ENCODE data around the gene PDE9A.

The PDE9A gene

DNA sequence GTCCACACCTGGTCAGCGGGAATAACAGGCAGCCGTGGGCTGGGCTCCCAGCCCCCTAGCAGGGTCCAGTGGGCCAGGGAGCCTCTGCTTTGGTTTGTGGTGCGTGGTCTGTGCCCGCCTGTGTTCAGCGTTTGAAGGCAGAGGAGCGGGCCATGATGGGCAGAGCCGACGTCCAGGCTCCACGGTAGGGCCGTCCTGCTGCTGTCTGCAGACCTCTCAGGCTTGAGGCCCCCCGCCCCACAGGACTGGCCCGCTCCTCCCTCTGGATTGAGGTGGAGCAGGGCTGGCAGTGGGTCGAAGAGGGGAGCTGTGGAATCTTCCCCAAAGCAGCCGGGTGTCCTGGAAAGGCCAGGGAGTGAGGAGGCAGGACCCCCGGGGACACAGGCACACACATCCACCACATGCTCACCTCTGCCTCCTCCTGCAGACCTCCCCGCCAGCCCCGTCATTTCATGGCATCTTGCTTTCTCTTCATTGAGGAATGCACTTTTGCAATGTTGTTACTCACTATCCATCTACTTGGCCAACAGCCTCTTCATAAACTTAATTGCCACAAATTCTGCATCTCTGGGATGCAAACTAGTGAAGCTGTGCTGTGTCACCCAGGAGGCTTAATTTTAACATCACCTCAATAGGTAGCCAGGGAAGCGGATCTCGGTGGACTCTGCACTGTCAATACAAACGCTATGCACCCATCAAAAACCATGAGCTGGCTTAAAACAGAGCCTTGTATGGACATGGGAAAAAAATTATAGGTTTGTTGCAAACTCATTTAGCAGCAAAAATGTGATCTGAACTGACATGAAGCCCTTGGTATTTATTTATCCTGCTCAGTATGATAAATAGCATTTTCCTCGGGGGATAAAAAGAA is 85.9 kb downstream of the PDE9A start:
- no peak for DNase-seq (ENCODE audit: low read depth)

DNA sequence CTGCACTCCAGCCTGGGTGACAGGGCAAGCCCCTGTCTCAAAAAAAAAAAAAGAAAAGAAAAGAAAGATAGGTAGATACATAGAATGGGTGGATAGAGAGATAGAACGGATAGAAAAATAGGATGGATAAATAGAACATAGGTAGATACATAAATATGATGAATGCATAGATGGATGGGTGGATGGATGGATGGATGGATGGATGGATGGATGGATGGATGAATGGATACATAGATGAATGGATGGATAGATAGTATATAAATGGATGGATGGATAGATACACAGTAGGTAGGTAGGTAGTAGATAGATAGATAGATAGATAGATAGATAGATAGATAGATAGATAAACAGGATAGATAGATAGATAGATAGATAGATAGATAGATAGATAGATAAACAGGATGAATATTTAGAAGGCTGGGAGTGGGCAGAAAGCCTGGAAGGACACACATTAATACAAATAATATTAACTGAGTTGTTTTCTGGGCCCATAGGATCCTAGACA is 87.0 kb downstream of the PDE9A start:
- no peak for DNase-seq (ENCODE audit: low read depth)

DNA sequence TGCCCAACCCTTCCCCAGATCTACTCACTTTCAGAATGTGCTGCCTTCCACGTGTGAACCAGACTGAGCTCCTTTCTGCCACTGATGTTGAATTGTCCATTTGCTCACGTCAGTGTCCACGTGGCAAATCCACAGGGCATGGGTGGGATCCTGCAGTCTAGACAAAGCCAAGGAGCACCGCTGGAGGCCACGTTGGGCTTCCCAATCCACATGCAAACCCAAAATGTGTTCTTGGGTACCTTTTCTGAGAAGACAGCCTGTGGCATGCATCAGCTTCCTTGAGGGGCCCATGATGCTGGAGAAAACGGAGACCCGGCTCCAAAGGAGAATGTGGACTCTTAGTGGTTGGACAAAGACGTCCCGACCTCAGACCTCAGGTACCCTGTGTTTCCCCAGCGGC is 87.6 kb downstream of the PDE9A start:
- no peak for DNase-seq (ENCODE audit: low read depth)

DNA sequence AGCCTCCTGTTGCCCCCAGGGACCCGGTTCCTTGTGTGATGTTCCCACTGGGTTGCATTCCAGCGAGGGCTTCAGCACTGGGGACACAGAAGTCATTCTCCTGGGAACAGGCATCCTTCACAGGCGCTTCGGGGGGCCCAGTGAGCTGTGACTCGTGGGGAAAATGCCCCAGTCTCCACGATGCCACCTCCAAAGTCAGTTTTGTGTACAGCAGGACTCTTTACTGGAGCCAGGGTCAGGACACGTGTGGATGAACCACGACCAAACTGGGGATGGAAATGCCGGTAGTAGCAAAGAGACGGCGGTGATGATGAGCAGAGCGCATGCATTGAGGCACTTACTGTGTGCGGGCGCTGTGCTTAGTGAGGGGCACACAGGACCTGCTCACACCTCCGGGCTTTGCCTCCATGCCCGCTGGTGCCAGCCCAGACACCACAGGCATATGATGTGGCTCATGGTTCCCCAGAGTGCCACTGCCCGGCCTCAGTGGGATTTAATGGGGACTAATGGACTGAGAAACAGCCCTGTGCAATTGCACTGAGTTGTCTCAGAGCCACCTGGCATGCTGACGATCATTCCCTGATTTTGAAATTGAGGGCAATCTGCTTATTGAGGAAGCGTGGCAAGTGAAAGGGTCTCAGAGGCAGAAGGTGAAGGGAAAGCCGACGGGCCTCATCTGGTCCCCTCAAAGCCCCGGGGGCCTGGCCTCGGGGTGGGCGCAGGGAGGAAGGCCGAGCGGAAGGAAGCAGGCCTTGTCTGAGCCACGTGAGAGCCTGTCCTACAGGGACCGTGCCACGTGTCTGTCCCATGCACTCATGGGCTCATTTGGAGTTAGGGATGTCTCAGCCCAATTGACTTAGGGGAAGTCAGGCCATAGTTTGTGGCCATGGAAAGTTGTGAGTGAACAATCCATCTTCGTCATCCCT is 91.4 kb downstream of the PDE9A start:
- no peak for DNase-seq (ENCODE audit: low read depth)

DNA sequence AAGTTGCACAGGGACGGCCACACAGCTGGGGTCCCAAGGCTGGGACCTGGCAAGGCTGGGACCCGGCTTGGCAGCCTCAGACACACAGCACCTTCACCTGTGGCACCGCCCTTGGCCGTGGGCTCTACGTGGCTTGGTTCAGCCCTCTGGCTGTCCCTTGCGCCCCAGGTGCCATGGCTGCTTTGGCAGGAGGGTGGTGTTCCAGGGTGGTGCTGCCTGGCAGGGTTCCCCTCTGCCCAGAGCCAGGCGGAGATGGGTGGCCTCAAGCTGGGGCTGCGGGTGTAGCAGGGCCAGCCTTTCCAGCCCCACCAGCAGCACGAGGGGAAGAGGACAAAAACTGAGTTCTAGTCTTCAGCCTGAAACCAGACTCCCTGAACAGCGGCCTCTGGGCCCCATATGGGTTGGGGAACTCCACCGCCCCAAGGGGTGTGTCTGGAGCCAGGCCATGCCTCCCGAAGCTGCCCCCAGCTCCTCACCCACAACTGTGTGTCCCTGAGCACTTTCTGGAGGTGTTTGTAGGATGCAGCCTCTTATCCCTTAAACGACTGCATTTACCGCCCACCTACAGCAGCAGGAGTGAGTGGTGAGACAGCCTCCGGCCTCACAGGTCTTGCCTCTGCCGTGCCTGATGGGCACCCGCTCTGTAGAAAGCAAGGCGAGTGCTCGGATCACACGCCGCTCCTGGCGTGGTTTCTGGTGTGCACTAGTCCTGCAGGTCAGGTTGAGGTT is 92.3 kb downstream of the PDE9A start:
- DNase-seq (ENCODE audit: low read depth): no peak

DNA sequence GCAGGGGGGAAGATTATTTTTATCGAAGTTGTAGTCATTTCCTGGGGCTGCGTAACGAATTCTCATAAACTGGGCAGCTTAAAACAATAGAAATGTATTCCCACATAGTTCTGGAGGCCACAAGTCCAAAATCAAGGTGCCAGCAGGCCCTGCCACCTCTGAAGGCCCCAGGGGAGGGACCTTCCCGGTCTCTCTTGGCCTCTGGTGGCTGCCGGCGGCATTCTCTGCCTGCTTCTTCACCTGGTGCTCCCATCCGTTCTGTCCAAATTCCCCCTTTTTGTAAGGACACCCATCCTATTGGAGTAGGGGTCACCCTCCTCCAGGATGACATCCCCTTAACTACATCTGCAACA is 92.8 kb downstream of the PDE9A start:
- no peak for DNase-seq (ENCODE audit: low read depth)

DNA sequence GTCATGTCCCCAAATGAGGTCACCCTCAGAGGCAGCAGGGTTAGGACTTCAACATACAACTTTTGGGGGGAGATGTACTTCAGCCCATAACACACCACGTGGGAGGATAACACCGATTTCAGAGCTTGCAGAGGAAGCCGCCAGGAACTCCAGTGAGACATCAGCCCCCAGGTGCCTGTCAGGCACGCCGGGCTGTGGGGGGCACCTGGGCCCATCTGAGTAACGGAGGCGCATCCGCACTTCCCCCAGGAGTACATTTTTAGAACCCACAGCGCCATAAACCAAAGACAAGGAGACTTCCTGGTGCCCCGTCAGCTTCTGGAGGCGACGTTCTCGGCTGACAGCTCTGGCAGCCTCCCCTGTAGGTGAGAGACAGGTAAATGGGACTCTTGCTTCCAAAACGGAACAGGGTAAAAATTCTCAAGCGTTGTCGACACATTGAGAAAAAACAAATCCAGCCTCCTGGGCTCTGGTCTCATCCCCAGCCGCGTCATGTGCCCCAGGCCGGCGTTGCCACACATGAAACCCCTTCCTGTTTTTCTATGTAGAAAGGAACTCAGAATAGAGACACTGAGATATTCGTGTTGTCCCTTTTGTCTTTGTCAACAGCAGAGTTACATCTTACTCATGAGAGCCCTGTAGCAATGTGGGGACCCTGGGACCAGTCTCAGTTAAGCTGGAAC is 93.3 kb downstream of the PDE9A start:
- DNase-seq (ENCODE audit: low read depth): no peak

DNA sequence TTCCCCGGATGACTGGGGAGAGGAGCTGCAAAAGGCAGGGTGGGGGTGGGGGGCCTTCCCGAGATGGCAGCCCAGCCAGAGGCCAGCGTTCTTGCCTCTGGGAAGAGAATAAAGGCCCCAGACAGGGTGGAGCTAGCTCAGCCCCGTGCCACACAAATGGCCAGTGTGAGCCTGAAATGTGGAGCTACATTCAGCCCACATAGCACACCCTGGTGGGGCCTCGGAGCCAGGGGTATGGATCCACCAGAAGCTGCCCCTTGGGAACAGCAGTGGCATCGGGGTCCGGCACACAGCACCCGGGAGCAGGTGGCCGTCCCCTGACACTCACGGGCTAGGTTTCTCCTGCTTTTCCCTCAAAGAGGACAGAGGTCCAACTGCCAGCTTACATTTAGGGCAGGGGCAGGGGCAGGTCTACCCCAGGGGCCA is 93.9 kb downstream of the PDE9A start:
- no peak for DNase-seq (ENCODE audit: low read depth)

DNA sequence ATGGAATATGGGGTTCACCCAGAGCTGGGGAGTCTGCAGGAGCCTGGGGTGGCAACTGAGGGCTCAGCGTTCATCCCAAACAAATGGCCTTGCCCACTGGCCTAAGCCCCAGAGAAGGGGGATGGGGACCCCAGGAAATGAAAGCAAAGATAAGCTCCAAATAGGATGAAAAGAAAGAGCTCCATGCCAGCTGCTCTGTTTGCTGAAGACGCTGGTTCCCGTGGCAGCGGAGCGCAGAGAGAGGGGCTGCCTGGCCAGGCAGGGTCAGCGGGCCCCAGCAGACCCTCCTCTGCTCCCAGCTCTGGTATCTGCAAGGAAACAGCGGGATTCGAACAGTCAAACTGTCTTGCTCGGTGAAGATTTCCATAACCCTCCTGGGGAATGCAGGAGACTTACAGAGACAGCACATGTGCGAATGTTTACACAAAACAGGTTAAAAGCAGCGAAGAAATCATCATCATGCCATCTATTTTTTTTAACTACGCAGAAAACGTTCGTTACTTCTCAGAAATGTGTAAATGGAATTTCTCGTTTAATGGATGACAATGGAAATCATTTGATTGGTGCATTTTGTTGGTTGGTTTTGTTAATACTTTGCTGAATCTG is 94.4 kb downstream of the PDE9A start:
- DNase-seq (ENCODE audit: low read depth): no peak

DNA sequence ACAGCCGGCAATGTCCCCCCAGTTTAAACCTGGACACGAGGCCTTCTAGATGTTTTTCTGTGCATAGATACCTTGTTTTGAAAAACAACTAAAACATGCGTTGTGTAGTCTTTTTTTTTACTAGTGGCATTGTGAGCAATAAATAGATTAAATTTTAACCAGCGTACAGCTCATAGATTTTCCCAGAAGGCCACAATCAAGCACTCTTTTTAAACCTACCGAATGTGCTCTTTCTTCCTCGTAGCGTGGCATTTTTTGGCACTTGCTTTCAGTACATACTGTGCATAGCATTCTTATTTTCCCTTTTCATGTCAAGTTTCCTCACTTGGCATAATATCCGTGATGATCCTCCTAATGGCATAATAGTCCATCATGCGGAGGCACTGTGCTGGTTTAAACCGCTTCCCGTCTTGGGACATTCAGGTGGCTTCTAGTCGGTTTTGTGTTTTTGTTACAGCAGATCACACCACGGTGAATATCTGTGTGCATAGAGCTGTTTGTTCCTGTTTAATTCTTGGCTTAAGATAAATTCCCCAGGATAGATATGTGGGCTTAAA is 95.3 kb downstream of the PDE9A start:
- no peak for DNase-seq (ENCODE audit: low read depth)

DNA sequence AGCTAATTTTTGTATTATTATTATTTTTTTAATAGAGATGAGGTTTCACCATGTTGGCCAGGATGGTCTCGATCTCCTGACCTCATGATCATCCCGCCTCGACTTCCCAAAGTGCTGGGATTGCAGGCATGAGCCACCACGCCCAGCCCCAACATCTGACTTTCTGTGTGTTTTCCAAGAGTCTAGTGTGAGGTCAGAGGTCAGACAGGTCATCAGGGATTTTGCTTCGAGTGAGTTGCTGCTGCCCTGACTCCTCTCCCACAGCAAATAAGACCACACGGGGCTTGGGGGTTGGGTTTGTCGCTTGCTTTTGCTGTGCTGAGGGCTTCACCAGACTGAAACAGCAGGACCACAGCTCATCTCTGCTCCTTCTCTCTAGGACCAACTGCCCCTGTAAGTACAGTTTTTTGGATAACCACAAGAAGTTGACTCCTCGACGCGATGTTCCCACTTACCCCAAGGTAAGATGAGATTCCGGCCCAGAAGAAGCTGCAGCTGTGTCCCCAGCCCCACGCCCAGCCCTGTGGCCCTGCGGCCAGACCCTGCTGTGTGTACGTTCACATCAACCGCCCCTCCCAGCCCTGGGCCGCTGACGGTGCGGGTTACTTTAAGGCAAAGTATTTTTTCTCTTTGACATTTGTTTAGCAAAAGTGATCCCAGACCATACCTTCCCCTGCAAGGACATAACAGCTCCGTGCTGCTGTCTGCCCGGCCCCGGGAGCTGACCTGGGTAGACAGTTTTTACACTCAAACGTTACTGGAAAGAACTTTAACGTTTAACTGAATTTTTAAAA is 97.5 kb downstream of the PDE9A start:
- DNase-seq (ENCODE audit: low read depth): no peak

DNA sequence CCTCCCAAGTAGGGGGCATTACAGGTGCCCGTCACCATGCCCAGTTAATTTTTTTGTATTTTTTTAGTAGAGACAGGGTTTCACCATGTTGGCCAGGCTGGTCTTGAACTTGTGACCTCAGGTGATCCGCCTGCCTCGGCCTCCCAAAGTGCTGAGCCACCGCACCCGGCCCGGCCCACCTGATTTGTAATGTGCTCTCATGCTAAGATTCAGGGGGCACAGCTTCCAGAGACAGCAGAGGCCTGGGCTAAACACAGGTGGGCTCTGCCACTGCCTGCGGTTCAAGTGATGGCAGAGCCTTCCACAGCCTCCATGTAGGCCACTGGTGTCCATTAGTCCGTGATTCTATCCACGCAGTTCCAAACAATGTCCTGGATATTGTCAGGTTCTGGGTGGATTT is 98.4 kb downstream of the PDE9A start:
- DNase-seq (ENCODE audit: low read depth): no peak

DNA sequence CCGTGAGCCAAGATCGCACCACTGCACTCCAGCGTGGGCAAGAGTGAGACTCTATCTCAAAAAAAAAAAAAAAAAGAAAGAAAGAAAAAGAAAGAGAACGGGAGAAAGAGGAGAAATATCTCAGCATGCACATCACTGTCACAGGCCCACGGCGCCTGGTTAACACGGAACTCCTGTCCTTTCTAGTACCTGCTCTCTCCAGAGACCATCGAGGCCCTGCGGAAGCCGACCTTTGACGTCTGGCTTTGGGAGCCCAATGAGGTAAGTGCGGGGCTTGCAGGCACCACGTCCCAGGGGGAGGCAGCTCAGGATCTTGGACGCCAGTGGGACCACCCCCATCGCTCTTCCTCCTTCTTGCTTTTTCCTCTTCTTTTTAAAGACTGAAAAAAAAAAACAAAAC is 100.4 kb downstream of the PDE9A start:
- no peak for DNase-seq (ENCODE audit: low read depth)

DNA sequence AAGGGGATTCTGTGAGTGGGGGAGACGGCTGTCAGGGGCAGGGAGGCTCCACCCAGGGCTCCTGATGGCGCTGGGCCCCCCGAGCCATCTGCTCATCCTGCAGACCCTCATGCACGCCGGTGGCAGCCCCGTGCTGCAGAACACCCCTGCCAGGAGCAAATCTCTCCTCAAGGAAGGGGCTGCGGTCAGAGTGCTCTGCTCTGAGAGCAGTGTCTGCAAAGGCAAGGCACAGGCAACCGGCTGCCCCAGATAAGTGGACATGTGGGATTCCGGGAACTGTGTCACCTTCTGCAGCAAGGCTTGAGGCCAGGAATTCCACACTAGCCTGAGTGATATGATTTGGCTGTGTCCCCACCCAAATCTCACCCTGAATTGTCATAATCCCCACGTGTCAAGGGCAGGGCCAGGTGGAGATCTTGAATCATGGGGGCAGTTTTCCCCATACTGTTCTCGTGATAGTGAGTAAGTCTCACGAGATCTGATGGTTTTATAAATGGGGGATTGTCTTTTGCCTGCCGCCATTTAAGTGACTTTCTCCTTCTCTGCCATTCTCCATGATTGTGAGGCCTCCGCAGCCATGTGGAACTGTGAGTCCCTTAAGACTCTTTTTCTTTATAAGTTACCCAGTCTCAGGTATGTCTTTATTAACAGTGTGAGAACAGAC is 101.0 kb downstream of the PDE9A start:
- DNase-seq (ENCODE audit: low read depth): no peak

DNA sequence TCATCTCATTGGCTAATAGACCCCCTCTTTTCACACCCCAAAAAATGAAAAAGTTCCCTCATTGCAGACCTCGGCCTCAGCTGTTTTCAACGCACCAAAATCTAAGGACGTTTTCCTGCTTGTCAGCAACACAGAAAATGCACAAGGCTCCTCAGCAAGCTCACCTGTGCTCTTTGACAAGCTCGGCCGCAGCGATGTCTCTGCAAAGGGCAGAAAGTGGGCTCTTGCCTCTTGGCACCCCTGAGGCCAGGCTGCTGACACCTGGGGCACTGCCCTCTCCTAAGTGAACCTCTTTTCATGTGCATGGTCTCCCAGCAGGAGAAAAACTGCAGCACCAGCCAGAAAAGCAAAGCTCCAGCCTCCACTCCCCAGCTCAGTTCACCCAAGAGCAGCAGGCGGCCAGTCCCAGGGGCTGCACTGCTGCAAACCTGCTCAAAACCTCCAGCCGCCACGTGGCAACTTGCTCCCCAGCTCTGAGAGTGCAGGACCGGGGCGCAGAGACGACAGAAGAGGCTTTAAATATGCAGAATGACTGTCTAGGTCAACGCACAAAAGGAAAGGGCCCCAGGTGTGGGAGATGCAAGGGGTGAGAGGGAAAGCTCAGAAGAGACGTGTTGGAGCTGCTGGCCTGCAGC is 101.7 kb downstream of the PDE9A start:
- no peak for DNase-seq (ENCODE audit: low read depth)

DNA sequence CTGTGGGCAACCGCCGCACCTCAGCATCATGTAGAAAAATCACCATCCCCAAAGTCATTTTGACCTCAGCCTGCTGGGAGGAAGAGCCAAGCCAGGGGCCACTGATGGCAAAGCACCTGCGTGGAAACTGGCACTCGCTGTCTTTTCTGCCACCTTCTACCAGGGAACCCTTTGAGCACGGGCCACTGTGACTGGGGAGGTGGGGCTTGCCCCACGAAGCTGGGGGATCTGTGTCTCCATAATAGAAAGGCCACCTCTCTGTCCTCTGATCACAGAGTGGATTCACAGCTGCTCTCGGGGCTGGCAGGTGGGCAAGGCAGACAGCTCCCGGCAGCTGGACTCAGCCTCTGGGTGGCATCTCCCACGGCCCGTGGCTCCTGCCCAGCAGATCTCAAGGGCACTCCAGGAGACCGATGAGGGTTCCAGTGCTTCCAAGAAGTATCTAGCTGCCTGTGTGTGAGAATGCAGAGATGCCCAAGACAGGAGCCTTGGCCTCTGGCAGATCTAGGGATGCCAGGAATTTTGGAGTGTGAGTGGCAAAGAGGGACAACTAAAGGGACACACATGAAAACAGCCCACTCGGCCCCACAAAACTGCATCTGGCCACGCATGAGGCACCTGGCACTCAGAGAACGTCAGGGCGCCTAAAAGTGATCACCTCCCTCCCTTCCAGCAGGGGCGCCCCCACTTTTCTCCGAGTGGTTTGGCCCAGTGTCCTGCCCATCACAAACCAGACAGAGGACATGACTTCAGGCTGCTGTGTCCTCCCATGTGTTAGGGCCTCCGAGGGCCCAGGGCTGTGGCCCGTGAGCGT is 102.6 kb downstream of the PDE9A start:
- DNase-seq (ENCODE audit: low read depth): no peak

DNA sequence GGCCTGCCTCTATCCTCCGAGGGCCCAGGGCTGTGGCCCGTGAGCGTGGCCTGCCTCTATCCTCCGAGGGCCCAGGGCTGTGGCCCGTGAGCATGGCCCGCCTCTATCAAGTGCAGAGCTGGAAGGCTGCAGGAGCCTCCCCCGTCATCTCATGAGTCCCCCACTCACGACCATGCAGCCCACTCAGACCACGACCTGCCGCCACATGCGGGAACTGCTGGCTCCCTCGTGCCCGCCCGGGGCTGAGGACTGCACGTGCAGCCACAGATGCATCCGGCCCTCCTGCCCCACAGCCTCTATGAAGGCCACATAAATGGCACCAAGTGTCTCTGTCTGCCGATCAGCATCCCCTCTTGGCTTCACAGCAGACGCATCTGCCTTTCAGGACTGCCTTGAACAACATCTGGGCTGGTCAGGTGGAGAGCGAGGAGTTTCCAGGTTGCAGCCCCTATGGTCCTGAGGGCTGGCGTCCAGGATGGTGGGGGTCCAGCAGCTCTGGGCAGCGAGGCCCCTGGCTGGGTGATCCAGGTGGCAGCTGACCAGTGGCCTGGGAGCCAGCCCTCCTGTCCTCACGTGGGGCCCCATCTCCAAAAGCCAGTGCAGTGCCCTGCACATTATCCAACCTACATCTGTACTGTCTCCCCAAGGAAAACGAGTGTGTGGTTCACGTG is 103.3 kb downstream of the PDE9A start:
- DNase-seq (ENCODE audit: low read depth): no peak

DNA sequence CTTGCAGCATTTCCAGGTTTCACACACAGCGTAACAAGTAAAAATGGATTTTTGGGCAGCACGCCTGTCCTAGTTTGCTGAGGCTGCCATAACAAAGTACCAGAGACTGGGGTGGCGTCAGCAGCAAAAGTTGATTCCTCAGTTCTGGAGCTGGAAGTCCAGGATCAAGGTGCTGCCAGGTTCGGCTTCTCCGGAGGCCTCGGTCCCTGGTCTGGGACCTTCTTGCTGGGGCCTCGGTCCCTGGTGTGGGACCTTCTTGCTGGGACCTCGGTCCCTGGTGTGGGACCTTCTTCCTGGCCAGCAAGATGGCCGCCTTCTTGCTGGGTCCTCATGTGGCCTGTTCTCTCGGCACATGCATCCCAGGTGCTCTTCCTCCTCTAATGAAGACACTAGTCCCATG is 104.0 kb downstream of the PDE9A start:
- no peak for DNase-seq (ENCODE audit: low read depth)
